B cell (primary cell): ENCODE measurements around the gene SAA4.

Experiments used
- EZH2 ChIP-seq: IDR thresholded peaks from 2 replicates; pipeline ENCODE4 v1.6.1; 2012; ENCODE audit warnings: borderline replicate concordance, low read depth, mild to moderate bottlenecking, moderate library complexity, low read length; ENCODE audit not compliant: insufficient read depth, poor library complexity, severe bottlenecking
- TF ChIP-seq, protein P1 (sequence below): fragments of 200-600 bp; IDR thresholded peaks from one replicate; pipeline ENCODE4 v1.8.0; 2022; ENCODE audit warnings: antibody characterized with exemption, mild to moderate bottlenecking

DNA sequence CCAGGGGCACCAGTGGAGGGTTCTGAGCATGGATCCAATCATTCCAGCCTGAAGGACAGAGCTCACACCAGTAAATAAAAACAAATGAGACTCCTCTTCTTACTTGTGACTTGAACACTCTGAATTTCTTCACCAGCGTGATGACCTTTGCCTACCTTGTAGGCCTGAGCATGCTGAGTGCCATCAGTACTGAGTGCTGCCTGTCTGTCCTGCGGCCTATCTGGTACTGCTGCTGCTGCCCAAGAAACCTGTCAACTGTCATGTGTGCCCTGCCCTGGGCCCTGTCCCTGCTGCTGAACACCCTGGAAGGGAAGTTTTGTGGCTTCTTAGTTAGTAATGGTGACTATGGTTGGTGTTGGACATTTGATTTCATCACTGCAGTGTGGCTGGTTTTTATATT is 40.1 kb downstream of the SAA4 start:
- TF ChIP-seq, protein P1, sequence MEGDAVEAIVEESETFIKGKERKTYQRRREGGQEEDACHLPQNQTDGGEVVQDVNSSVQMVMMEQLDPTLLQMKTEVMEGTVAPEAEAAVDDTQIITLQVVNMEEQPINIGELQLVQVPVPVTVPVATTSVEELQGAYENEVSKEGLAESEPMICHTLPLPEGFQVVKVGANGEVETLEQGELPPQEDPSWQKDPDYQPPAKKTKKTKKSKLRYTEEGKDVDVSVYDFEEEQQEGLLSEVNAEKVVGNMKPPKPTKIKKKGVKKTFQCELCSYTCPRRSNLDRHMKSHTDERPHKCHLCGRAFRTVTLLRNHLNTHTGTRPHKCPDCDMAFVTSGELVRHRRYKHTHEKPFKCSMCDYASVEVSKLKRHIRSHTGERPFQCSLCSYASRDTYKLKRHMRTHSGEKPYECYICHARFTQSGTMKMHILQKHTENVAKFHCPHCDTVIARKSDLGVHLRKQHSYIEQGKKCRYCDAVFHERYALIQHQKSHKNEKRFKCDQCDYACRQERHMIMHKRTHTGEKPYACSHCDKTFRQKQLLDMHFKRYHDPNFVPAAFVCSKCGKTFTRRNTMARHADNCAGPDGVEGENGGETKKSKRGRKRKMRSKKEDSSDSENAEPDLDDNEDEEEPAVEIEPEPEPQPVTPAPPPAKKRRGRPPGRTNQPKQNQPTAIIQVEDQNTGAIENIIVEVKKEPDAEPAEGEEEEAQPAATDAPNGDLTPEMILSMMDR, result no peak
- no peak for TF ChIP-seq EZH2
